Urinary bladder (tissue), 4 donors: Measurements from ENCODE around the gene LRRN2. TPM values are rescaled to one million over a fixed set of nuclear protein-coding genes. Genes with fewer than 3 reads are reported as not detected.
"Not testable (repeated sequence)": the region's sequence is repeated elsewhere in the genome, so short reads cannot be mapped to it uniquely, and the experiment has no call there.

Source experiments
- DNase-seq: peaks from one replicate; pipeline ENCODE4 v3.0.0-alpha.2; 2015; ENCODE audit errors: extremely low spot score
- H3K27ac ChIP-seq: one replicate; pipeline ENCODE4 v1.5.1; 2013; ENCODE audit warnings: low read depth, mild to moderate bottlenecking, moderate library complexity
- H3K36me3 ChIP-seq: one replicate; pipeline ENCODE4 v1.6.1; 2013; ENCODE audit warnings: mild to moderate bottlenecking, moderate library complexity; ENCODE audit not compliant: insufficient read depth
- H3K4me1 ChIP-seq: one replicate; pipeline ENCODE4 v1.6.1; 2013; ENCODE audit warnings: mild to moderate bottlenecking, moderate library complexity; ENCODE audit not compliant: insufficient read depth
- H3K4me3 ChIP-seq: one replicate; pipeline ENCODE4 v1.5.1; 2013; ENCODE audit warnings: low read depth, low read length
- WGBS: extraction: QIAGEN DNeasy Blood & Tissue Kit; methylation state at CpG from one replicate; pipeline ENCODE4 v1.1.7; 2013; 5-methylcytosine and 5-hydroxymethylcytosine counted together
- polyA plus RNA-seq: library from polyadenylated mRNA; stranded (reverse); fragments of 200-250 nt; gene quantifications from one replicate; pipeline ENCODE4 v1.2.3, GENCODE V29; 2013
- total RNA-seq: library from RNA; depleted of rRNA; stranded (reverse); fragments of >200 nt; gene quantifications from one replicate; pipeline ENCODE4 v1.2.3, GENCODE V29; 2014
- donor health status: healthy with polysubstance abuse.
- donor health status: healthy.

The LRRN2 gene
- total and polyA plus RNA-seq, 2 donors = 0.90 to 1.8 TPM

DNA sequence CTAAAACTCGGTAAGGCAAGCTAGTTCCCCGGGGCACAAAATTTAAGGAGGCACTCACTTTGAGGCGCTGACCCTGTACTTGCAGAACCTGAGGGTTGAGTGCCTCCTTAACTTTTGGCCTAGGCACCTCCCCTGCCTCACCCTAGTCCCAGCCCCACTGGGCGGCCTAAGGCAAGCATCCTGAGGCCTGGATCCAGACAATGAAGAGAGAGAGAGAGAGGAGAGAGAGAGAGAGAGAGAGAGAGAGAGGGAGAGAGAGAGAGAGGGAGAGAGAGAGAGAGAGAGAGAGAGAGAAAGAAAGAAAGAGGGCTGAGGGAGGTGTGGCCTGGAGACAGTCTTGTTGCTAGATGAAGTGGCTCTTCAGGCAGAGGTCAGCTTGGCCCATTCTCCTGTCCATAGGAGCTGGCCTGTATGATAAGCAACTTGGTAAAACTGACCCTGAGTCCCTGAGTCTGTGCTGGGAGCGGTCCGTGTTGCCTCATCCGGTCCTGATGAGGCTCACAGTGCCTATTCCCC is 7.4 kb upstream of the LRRN2 start:
- Histone ChIP-seq H3K4me1 (no peaks in the 10 kb centered on the region), H3K27ac (no peak overlapping the region), H3K36me3 (no peaks in the 10 kb centered on the region), H3K4me3 (no peak overlapping the region)
- whole genome bisulfite sequencing = 72% methylated on average over 7 of the region's 7 CpGs
- no peak for DNase-seq

DNA sequence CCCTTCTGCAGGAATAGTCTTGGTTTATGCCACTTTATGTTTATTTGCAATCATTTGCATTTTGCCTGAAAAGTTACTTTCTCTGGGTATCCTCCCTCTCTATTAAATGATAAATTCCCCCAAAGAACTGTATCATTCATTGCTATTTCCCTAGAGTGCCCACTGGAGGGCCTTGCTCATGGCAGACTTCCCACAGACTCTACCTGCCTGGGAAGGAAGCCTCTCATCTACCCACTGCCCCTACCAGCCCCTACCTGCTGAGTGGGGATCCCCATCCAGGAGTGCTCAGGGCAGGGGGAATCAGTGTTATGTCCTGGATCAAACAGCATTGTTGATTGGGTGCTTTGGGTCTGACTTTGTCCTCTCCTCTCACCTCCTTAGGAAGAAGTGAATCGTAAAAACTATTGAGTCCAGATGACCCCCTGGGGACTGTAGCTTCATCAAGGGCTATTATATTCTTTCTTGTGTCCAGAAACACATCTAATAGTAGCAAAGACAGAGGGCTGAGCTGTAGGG is 6.8 kb upstream of the LRRN2 start:
- no peak for DNase-seq
- no peak overlapping the region for H3K4me3 ChIP-seq
- H3K36me3 ChIP-seq = no peaks in the 10 kb centered on the region
- WGBS = 75% methylated on average over 1 of the region's 1 CpG
- H3K4me1 ChIP-seq = no peaks in the 10 kb centered on the region
- no peak overlapping the region for H3K27ac ChIP-seq

DNA sequence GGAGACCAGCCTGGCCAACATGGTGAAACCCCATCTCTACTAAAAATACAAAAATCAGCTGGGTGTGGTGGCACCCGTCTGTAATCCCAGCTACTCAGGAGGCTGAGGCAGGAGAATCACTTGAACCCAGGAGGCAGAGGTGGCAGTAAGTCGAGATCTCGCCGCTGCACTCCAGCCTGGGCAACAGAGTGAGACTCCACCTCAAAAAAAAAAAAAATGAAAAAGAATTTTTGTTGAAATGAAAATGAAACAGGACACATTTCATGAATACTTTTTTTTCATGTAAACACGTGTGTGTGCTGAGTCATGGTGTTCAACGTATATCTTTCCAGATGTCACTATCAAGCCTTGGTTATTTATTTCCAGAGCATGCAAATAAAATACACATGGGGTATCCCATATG is 5.8 kb upstream of the LRRN2 start:
- 75% methylated on average over 6 of the region's 6 CpGs for WGBS
- H3K4me3 ChIP-seq, DNase-seq, H3K27ac ChIP-seq, H3K4me1 ChIP-seq, H3K36me3 ChIP-seq: not testable (repeated sequence)

DNA sequence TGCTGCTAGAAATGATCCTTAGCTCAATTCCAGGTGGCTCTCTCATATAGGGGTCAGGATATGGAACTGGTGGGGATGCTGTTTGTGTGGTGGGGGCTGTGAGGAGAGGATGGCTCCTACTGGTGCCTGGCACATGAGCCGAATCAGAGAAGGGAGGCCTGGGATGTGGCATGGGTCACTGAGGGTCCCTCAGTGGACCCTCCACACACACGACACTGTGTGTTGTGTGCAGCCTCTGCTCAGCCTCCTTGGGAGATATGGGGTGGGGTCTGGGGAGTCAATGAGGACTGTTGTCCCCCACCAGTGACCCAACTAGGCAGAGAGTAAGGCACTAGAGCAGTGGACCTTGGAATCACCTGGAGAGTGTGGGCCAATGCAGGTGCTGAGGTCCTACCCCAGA is 3.2 kb upstream of the LRRN2 start:
- no peak for DNase-seq
- no peaks in the 10 kb centered on the region for H3K4me1 ChIP-seq
- WGBS = 92% methylated on average over 2 of the region's 2 CpGs

DNA sequence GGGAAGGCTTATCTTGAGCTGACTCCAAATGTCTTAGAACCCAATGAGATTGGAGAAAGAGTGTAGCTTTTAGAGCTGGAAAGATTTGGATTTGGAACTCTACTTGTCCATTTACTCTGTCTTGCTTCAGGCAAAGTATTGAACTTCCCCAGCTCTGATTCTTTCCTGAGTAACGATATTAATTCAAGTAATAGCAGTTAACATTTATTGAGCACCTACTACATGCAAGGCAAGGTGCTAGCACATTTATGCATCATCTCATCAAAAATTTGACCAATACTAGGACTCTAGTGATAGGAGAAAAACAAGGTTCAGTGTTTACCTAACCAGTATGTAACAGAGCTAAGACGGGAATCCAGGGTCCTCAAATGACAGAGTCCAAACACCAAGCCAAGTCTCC is 2.5 kb upstream of the LRRN2 start:
- Histone ChIP-seq H3K4me3 (no peak overlapping the region), H3K27ac (no peak overlapping the region), H3K4me1 (no peaks in the 10 kb centered on the region), H3K36me3 (no peaks in the 10 kb centered on the region)
- DNase-seq = no peak
- WGBS = 90% methylated on average over 2 of the region's 2 CpGs

More for the DNA sequence above, 3.2 kb upstream of the LRRN2 start:
- Histone ChIP-seq H3K4me3 (no peak overlapping the region), H3K36me3 (no peaks in the 10 kb centered on the region), H3K27ac (no peak overlapping the region)

DNA sequence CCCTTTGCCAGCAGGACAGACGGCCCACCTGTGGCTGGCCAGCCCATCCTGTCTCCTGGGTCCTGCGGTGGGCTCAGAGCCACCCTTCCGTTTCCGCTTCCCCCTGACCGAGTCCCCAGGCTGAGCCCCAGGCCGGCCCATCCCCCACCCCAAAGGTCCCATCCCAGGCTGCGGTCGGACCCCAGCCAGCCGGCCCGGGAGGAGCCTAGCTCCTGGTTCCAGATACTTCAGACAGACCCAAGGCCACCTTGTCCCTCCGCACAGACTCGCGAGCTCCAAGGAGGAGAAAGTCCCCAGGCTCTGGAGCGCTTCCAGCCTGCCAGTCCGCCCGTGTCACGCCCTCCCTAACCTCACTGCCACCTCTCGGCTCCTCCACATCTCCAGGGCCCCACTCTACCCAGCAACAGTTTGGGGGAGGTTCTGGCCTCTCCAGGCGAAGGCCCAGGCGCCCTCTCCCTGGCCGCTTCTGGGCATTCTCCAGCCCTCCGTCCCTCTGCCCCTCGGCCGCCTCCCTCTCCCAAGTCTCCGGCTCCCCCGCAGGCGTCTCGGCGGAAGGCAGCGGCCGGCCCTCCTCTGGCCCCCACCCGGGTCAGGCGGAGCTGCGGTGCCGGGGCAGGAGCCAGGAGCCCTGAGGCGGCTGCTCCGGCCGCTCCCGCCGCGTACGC is 835 bp downstream of the LRRN2 start:
- no peaks in the 10 kb centered on the region for H3K36me3 ChIP-seq
- H3K4me3 ChIP-seq = peak overlapping the region; percentile 29
- 4% methylated on average over 42 of the region's 42 CpGs for WGBS
- no peak overlapping the region for H3K27ac ChIP-seq
- DNase-seq = no peak
- H3K4me1 ChIP-seq = no peaks in the 10 kb centered on the region

DNA sequence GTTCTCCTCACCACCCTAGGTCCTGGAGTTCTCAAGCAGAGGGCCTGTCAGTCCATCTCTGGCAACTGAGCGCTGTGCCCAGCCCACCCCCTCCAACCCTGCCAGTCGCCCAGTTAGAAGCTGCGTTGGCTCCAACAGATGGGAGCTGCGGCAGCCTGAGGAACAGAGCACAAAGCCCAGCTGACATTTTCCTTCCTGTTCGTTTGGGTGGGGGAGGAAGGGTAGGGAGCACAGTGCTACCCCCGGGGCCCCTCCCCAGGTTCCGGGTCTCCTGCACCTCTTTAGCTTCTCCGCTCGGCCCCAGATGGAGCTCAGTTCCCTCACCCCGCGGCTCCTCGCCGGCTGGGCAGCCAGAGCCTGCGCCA is 1.4 kb downstream of the LRRN2 start:
- no peak overlapping the region for H3K4me3 ChIP-seq
- H3K27ac ChIP-seq = no peak overlapping the region
- no peak for DNase-seq
- no peaks in the 10 kb centered on the region for H3K36me3 ChIP-seq
- WGBS = 36% methylated on average over 14 of the region's 14 CpGs
- H3K4me1 ChIP-seq = no peaks in the 10 kb centered on the region

DNA sequence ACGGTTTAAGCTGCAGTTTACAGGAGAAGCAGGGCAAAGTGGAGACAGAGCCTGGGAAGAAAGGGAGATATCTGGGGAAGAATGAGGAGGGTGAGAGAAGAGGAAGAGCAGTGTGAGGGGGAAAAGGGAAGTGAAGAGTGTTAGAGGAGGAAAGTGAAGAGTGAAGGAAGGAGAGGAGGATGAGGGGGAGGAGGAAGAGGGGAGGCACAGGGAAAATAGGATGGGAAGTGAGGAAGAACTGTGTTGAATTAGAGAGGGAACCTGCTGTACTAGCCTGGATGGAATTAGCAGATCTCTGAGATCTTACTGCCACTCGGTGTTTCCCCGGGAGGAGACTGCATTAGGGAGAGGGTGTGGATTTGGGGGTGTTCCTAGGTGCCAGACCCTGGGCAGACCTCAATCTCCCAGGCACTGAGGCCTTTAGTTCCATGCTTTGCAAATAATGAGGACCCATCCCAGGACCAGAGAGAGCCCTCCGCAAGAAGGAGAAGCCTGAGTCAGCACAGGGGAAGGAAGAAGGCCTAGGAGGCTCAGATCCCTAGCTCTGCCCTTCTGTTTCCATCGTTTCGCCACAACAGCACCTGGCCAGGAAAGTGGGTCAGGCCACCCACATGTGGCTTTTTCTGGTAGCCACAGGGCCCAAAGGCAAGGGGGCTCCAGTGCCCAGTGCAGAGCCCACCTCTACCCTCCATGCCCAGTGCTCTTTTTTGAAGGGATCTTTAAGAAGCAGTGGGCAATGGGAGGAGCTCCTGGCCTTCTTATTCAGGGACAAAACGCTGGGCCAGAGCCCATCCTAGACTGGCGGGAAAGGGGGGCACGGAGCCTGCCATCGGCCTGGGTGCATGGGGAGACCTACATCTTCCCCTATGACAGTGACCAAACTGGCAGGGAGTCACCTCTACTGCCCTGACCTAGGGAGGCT is 2.0 kb downstream of the LRRN2 start:
- no peak overlapping the region for H3K4me3 ChIP-seq
- DNase-seq = no peak
- no peak overlapping the region for H3K27ac ChIP-seq
- H3K36me3 ChIP-seq = no peaks in the 10 kb centered on the region
- WGBS = 82% methylated on average over 10 of the region's 10 CpGs
- H3K4me1 ChIP-seq = no peaks in the 10 kb centered on the region

DNA sequence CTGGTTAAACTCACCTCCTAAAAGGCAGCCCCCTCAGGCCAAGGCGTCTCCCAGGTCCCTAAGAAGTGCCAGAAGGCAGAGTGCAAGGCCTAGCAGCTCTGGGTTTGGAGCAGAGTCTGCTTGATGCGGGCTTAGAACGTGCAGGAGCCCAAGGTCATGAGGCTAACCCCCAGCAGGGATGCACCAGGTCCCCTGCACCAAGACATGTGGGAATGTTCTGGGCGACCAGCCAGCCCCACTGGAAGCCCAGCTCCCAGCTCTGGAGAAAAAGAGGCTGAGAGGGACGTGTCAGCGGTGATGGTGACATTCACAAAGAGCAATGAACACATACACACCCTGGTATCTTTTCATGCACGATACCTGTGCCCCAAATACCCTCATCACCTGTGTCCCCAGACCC is 5.1 kb downstream of the LRRN2 start:
- H3K27ac ChIP-seq = no peak overlapping the region
- 89% methylated on average over 7 of the region's 7 CpGs for WGBS
- no peak overlapping the region for H3K4me3 ChIP-seq
- no peaks in the 10 kb centered on the region for H3K36me3 ChIP-seq
- DNase-seq = no peak
- no peaks in the 10 kb centered on the region for H3K4me1 ChIP-seq

DNA sequence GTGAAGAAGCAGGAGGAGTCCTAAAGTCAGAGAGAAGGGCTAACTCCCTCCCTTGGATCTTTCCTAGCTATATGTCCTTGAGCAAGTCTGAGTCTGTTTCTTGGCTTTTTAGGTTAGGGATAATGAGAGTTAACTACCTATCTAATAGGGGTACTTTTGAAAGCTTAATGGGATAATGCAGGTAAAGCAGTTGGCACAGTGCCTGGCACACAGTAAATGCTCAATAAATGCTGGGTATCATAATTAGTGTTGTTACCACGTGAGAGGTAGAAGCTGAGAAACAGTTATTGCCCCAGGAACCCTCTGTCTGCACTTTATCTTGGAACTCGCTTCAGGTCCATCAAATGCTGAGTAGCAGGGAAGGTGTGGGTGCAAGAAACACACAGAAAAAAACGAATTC is 5.5 kb downstream of the LRRN2 start:
- no peak overlapping the region for H3K27ac ChIP-seq
- H3K36me3 ChIP-seq = no peaks in the 10 kb centered on the region
- H3K4me1 ChIP-seq = no peaks in the 10 kb centered on the region
- DNase-seq = no peak
- 76% methylated on average over 3 of the region's 3 CpGs for WGBS
- H3K4me3 ChIP-seq = no peak overlapping the region

DNA sequence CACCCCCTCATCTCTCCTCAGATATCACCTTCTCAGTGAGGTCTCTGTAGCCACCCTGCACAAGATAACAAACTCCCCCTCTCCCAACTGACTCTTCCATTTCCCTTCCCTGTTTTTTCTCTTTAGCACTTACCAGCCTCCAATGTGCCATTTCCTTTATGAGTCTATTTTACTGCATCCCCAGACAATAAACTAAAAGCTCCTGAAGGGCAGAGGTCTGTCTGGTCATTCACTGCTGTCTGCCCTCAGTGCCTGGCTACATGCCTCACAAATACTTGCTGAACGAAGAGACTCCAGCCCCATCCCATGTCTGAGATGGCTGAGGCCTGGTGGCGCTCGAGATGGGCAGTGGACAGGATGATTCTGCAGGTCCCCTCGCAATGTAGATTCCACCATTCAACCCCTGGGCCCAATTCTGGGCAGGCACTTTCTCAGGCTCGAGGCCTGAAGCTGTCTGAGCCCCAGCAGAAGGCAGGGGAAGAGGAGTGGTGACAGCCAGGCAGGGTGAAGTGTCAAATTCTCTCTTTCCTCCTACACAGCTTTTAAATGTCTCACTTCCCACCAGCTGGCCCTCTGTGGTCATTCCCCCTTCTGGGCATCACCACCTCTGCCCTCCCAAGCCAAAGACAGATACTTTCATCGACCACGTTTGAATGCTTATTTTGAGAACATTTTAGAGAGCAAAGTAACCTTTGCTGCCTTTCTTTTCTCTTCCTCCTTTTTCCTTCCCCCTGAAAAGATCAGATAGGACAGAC is 6.6 kb downstream of the LRRN2 start:
- no peak overlapping the region for H3K27ac ChIP-seq
- DNase-seq = no peak
- no peak overlapping the region for H3K4me3 ChIP-seq
- WGBS = 75% methylated on average over 7 of the region's 7 CpGs
- no peaks in the 10 kb centered on the region for H3K36me3 ChIP-seq
- H3K4me1 ChIP-seq = no peaks in the 10 kb centered on the region

DNA sequence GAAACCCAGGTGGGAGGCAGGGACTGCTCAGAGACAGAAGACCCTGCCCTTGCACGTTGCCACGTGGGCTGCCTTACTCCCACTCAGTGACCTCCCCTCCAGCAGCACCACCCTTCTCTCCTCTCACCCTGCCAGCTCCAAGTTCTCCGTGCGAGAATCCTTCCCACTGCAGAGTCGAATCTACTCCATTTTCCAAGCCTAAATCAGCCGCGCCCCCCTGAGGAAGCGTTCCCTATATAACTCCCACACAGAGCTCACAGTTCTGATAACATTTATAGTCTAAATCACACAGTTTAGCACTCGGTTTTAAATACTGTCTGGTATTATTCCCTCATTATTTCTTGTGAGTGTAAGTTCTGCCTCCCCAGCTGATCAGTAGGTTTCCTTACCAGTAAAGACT is 7.7 kb downstream of the LRRN2 start:
- Histone ChIP-seq H3K4me3 (no peak overlapping the region), H3K36me3 (no peaks in the 10 kb centered on the region), H3K4me1 (no peaks in the 10 kb centered on the region), H3K27ac (no peak overlapping the region)
- no peak for DNase-seq
- WGBS = 71% methylated on average over 9 of the region's 9 CpGs

DNA sequence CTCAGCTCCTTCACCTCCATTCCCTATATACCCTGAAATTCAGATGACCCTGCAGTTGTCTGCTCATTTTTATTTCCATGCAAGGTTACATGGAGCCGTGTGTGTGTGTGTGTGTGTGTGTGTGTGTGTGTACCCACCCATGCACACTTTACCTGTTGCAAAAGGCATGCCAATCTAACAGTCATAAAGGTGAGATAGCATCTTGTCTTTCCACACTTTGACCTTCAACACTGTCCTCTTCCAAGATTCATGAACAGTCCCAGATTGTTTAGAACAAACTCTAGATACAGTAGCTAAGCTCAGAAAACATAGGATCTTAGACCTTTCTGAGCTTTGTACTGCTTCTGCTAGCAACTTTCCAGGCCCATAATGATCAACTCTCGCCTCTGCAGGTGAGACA is 9.5 kb downstream of the LRRN2 start:
- 88% methylated on average over 2 of the region's 2 CpGs for WGBS
- H3K4me1 ChIP-seq = no peaks in the 10 kb centered on the region
- no peaks in the 10 kb centered on the region for H3K36me3 ChIP-seq
- DNase-seq = no peak
- no peak overlapping the region for H3K27ac ChIP-seq
- no peak overlapping the region for H3K4me3 ChIP-seq
